Measurements from ENCODE around the gene NCAN. TPM values are rescaled to one million over a fixed set of nuclear protein-coding genes. Genes with fewer than 3 reads are reported as not detected.
"Not testable (repeated sequence)": the region's sequence is repeated elsewhere in the genome, so short reads cannot be mapped to it uniquely, and the experiment has no call there.

NCAN gene
- total RNA-seq, 2 donors from 2014 or later, result not detected

- DNase-seq (ENCODE audit: low spot score), result peak; percentile 80
- Histone ChIP-seq H3K9me3 (no peaks in the 10 kb centered on the region), H3K4me3 (peak within 1 kb of the TSS; percentile 8 to 35), H3K27me3 (no peaks in the 10 kb centered on the region), H3K27ac (no peak within 1 kb of the TSS), H3K4me1 (peaks cover 0 to 18% of the 10 kb centered on the region in 2 donors), H3K36me3 (no peaks in the 10 kb centered on the region)
- TF ChIP-seq CTCF (IDR thresholded peaks at IDR 0.05), result no peak
Observed at GRCh38 chr19:19170053-19170872, 41.5 kb upstream of the NCAN start, which contains the start of gene MEF2B. Gene MEF2B, minus strand, starts transcription at chr19:19170263. Its CDS starts 19,528 bp downstream, at chr19:19150735.

DNA sequence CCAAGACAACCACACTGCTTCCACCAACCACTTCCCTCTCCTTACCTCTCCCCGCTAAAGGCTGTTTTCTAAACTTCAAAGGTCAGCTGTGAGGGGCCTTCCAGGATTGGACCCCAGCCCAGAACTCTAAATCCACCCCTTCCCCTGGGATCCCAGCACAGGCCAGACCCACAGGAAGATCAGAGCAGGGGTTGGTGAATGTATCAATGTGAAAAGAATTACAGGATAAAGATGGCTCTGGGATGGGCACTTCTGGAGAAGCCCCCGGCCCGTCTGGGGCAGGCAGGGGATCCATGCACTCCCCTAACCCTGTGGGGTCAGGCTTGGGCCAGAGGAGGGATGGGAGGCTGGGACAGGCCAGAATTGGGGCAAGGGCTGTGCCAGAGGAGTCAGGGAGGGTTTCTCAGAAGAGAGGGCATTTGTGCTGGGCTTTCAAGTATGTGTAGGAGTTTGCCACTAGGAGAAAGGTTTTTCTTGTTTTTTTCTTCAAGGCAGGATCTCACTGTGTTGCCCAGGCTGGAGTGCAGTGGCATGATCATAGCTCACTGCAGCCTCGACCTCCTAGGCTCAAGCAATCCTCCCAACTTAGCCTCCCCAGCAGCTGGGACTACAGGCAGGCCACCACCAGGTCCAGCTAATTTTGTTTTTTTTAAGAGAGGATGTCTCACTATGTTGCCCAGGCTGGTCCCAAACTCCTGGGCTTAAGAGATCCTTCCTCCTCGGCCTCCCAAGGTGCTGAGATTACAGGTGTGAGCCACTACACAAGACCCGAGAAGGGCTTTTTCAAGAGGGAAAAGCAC lies 40.7 kb upstream of the NCAN start:
- peak overlapping the region in 1 of 2 donors; percentile 35 for H3K4me3 ChIP-seq
- H3K4me1 ChIP-seq, result peaks cover 0 to 18% of the 10 kb centered on the region in 2 donors
- DNase-seq (ENCODE audit: low spot score), result no peak
- no peak overlapping the region for H3K27ac ChIP-seq
- H3K9me3 ChIP-seq, result no peaks in the 10 kb centered on the region
- TF ChIP-seq CTCF (IDR thresholded peaks at IDR 0.05), result no peak
- no peaks in the 10 kb centered on the region for H3K27me3 ChIP-seq
- H3K36me3 ChIP-seq, result no peaks in the 10 kb centered on the region

- Histone ChIP-seq H3K4me1 (peaks cover 0 to 18% of the 10 kb centered on the region in 2 donors), H3K9me3 (no peaks in the 10 kb centered on the region), H3K27ac (no peak overlapping the region), H3K4me3 (no peak overlapping the region), H3K27me3 (no peaks in the 10 kb centered on the region), H3K36me3 (no peaks in the 10 kb centered on the region)
- DNase-seq (ENCODE audit: low spot score), result no peak
- no peak for TF ChIP-seq CTCF (IDR thresholded peaks at IDR 0.05)
Observed at GRCh38 chr19:19171821-19172532, 39.8 kb upstream of the NCAN start.

DNA sequence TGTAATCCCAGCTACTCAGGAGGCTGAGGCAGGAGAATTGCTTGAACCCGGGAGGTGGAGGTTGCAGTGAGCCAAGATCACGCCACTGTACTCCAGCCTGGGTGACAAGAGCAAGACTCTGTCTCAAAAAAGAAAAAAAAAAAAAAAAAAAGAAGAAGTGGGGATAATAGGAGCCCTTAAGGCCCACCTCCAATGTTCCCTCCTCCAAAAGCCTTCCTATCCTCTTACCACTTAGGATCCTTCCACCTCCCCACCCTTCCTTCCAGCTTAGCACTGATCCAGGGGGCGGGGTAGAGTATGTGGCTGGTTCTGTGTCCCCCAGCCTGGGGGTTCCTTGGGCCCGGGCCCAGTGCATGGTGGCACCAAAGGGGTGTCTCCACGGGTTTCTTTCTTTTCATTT lies 38.5 kb upstream of the NCAN start:
- H3K4me1 ChIP-seq, result peaks cover 0 to 18% of the 10 kb centered on the region in 2 donors
- H3K4me3 ChIP-seq; H3K9me3 ChIP-seq; DNase-seq (ENCODE audit: low spot score); H3K27me3 ChIP-seq; H3K36me3 ChIP-seq; H3K27ac ChIP-seq: not testable (repeated sequence)

- Histone ChIP-seq H3K4me1 (peaks cover 0 to 6% of the 10 kb centered on the region in 2 donors), H3K27ac (no peak overlapping the region), H3K27me3 (no peaks in the 10 kb centered on the region), H3K9me3 (no peaks in the 10 kb centered on the region), H3K4me3 (no peak overlapping the region), H3K36me3 (peaks cover 16% of the 10 kb centered on the region)
- no peak for TF ChIP-seq CTCF (IDR thresholded peaks at IDR 0.05)
- DNase-seq (ENCODE audit: low spot score), result no peak
Observed at GRCh38 chr19:19176950-19177349, 34.8 kb upstream of the NCAN start.
